ENCODE measurements around the gene MYOD1. TPM values are rescaled to one million over a fixed set of nuclear protein-coding genes. Genes with fewer than 3 reads are reported as not detected.

MYOD1 gene
- total and polyA plus RNA-seq, 9 donors, result not detected

GRCh38 chr11:17716807-17717206 is 2.6 kb upstream of the MYOD1 start:
- H3K36me3 ChIP-seq, result no peaks in the 10 kb centered on the region
- WGBS, 3 donors, result 64 to 74% (median 66%) methylated on average over 2 of the region's 2 CpGs
- intact Hi-C loops (cut with DNase I), result loop anchor here in 1 of 4 donors (5.0 kb wide), 1 partner anchor 50 kb away; no protein-coding TSS in a partner anchor
- H3K27ac ChIP-seq, result no peak overlapping the region
- H3K4me3 ChIP-seq, result no peak overlapping the region
- no peaks in the 10 kb centered on the region for H3K27me3 ChIP-seq
- no peaks in the 10 kb centered on the region for H3K9me3 ChIP-seq
- H3K4me1 ChIP-seq (ENCODE audit: insufficient read depth), result no peaks in the 10 kb centered on the region
- TF ChIP-seq POLR2A (IDR thresholded peaks at IDR 0.05) (no peak), CTCF (IDR thresholded peaks at IDR 0.05) (no peak), EP300 (IDR thresholded peaks at IDR 0.05) (no peak)
- no peak for DNase-seq

DNA sequence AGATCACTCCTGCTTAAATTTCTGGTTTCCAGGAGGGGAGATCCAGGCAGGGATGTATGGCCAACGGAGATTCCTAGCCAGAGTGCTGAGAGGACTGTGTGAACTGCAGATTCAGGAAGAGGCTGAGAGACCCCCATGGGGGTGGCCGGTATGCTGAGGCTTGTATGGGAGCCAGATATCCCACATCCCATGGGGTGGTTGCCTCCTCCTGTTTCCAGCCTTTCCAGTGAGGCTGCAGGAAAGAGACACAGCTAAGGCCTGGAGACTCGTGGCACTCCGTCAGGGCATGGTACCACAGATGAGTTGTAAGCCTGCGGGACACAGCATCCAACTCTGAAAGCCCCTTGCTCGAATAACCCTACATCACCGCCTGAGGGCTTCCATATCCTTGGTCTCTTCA is 1.4 kb upstream of the MYOD1 start:
- no peak for TF ChIP-seq CTCF (IDR thresholded peaks at IDR 0.05)
- no peak for TF ChIP-seq POLR2A (IDR thresholded peaks at IDR 0.05)
- intact Hi-C loops (cut with DNase I), result loop anchor here in 1 of 4 donors (5.0 kb wide), 1 partner anchor 49 kb away; no protein-coding TSS in a partner anchor
- no peak for DNase-seq
- Histone ChIP-seq H3K27me3 (no peaks in the 10 kb centered on the region), H3K4me1 (ENCODE audit: insufficient read depth) (no peaks in the 10 kb centered on the region), H3K4me3 (no peak overlapping the region), H3K36me3 (no peaks in the 10 kb centered on the region), H3K27ac (no peak overlapping the region), H3K9me3 (no peaks in the 10 kb centered on the region)
- 49 to 66% (median 50%) methylated on average over 7 of the region's 7 CpGs for WGBS, 3 donors

- no peak for DNase-seq
- 5 to 10% (median 9%) methylated on average over 16 of the region's 16 CpGs for WGBS, 3 donors
- intact Hi-C loops (cut with DNase I), result loop anchor here in 1 of 4 donors (5.0 kb wide), 1 partner anchor 49 kb away; no protein-coding TSS in a partner anchor
Measured at GRCh38 chr11:17718510-17718962, 835 bp upstream of the MYOD1 start.

GRCh38 chr11:17719938-17720795 is 796 bp downstream of the MYOD1 start:
- no peak for DNase-seq
- Histone ChIP-seq H3K4me3 (no peak overlapping the region), H3K4me1 (ENCODE audit: insufficient read depth) (no peaks in the 10 kb centered on the region), H3K9me3 (no peaks in the 10 kb centered on the region), H3K36me3 (no peaks in the 10 kb centered on the region), H3K27ac (no peak overlapping the region), H3K27me3 (no peaks in the 10 kb centered on the region)
- 1 to 3% (median 2%) methylated on average over 40 to 85 of the region's 85 CpGs for WGBS, 3 donors
- TF ChIP-seq CTCF (IDR thresholded peaks at IDR 0.05), result no peak
- TF ChIP-seq POLR2A (IDR thresholded peaks at IDR 0.05), result no peak
- TF ChIP-seq EP300 (IDR thresholded peaks at IDR 0.05), result no peak
- intact Hi-C loops (cut with DNase I), result loop anchor here in 1 of 4 donors (5.0 kb wide), 2 partner anchors 47 to 48 kb away; no protein-coding TSS in a partner anchor

More at GRCh38 chr11:17718510-17718962, 835 bp upstream of the MYOD1 start:
- Histone ChIP-seq H3K4me3 (no peak overlapping the region), H3K36me3 (no peaks in the 10 kb centered on the region), H3K27ac (no peak overlapping the region), H3K27me3 (no peaks in the 10 kb centered on the region), H3K9me3 (no peaks in the 10 kb centered on the region), H3K4me1 (ENCODE audit: insufficient read depth) (no peaks in the 10 kb centered on the region)
- TF ChIP-seq POLR2A (IDR thresholded peaks at IDR 0.05) (no peak), CTCF (IDR thresholded peaks at IDR 0.05) (no peak), EP300 (IDR thresholded peaks at IDR 0.05) (no peak)

All from ovary (tissue), 9 donors.